Frontal cortex (tissue), 4 donors: ENCODE results near the gene PACSIN1. TPM values are rescaled to one million over a fixed set of nuclear protein-coding genes. Genes with fewer than 3 reads are reported as not detected.

ENCODE experiments used
- DNase-seq, 2 donors: peaks; one replicate each; pipeline ENCODE4 v3.0.0; 2012; ENCODE audit warnings: low spot score in 2 of 2
- FAIRE-seq: peaks from 2 replicates; lab custom pipeline; 2012; peaks lifted over from hg19 to GRCh38; lab: Jason Lieb, UNC
- total RNA-seq: library from RNA; depleted of rRNA; stranded (reverse); fragments of >200 nt; gene quantifications from one replicate; pipeline ENCODE4 v1.2.3, GENCODE V29; 2014
- donor health status: control.
- donor health status: control.
- donor health status: control.

PACSIN1 gene
- total RNA-seq, 1 donor from 2014 or later, result 2.9 TPM

GRCh38 chr6:34538581-34538980 lies 72.7 kb downstream of the PACSIN1 start:
- DNase-seq (no peak), FAIRE-seq (no peak)

GRCh38 chr6:34539181-34539580 lies 73.3 kb downstream of the PACSIN1 start:
- FAIRE-seq, result no peak
- no peak for DNase-seq

- FAIRE-seq (no peak), DNase-seq (no peak)
These were observed 74.3 kb downstream of the PACSIN1 start for GRCh38 chr6:34540222-34540621.

GRCh38 chr6:34540841-34541240 lies 75.0 kb downstream of the PACSIN1 start:
- FAIRE-seq, result no peak

GRCh38 chr6:34543421-34543820 lies 77.5 kb downstream of the PACSIN1 start:
- FAIRE-seq (no peak), DNase-seq (no peak)

More at GRCh38 chr6:34540841-34541240, 75.0 kb downstream of the PACSIN1 start:
- no peak for DNase-seq

- no peak for DNase-seq
- no peak for FAIRE-seq
These were observed 78.3 kb downstream of the PACSIN1 start for GRCh38 chr6:34544052-34544604.

GRCh38 chr6:34544776-34545471 lies 79.0 kb downstream of the PACSIN1 start:
- DNase-seq, result no peak
- no peak for FAIRE-seq

- no peak for DNase-seq
- FAIRE-seq, result no peak
These were observed 80.9 kb downstream of the PACSIN1 start for GRCh38 chr6:34546551-34547321.

- no peak for FAIRE-seq
These were observed 82.1 kb downstream of the PACSIN1 start for GRCh38 chr6:34547701-34548644.

GRCh38 chr6:34549026-34549803 lies 83.3 kb downstream of the PACSIN1 start:
- no peak for DNase-seq

More at GRCh38 chr6:34547701-34548644, 82.1 kb downstream of the PACSIN1 start:
- no peak for DNase-seq

GRCh38 chr6:34549804-34550202 lies 83.9 kb downstream of the PACSIN1 start:
- no peak for FAIRE-seq
- no peak for DNase-seq

More at GRCh38 chr6:34549026-34549803, 83.3 kb downstream of the PACSIN1 start:
- FAIRE-seq, result no peak

- DNase-seq (no peak), FAIRE-seq (no peak)
These were observed 85.8 kb downstream of the PACSIN1 start for GRCh38 chr6:34551720-34552119.

- FAIRE-seq, result no peak
These were observed 86.7 kb downstream of the PACSIN1 start for GRCh38 chr6:34552620-34553019.

GRCh38 chr6:34553146-34553545 lies 87.3 kb downstream of the PACSIN1 start:
- no peak for DNase-seq

More at GRCh38 chr6:34552620-34553019, 86.7 kb downstream of the PACSIN1 start:
- DNase-seq, result no peak

GRCh38 chr6:34553750-34554149 lies 87.9 kb downstream of the PACSIN1 start:
- FAIRE-seq (no peak), DNase-seq (no peak)

More at GRCh38 chr6:34553146-34553545, 87.3 kb downstream of the PACSIN1 start:
- no peak for FAIRE-seq

- FAIRE-seq, result no peak
- no peak for DNase-seq
These were observed 88.6 kb downstream of the PACSIN1 start for GRCh38 chr6:34554291-34555006.

GRCh38 chr6:34555007-34555322 lies 89.1 kb downstream of the PACSIN1 start:
- FAIRE-seq (no peak), DNase-seq (no peak)

GRCh38 chr6:34555328-34555727 lies 89.5 kb downstream of the PACSIN1 start:
- DNase-seq (no peak), FAIRE-seq (no peak)
